Epithelial cell of esophagus (primary cell): ENCODE results near the gene NAALADL2.
"Not testable (repeated sequence)": the region's sequence is repeated elsewhere in the genome, so short reads cannot be mapped to it uniquely, and the experiment has no call there.

Experiments
- DNase-seq: peaks from one replicate; pipeline ENCODE4 v3.0.0; 2010; ENCODE audit warnings: low read depth
- H3K4me3 ChIP-seq: 2 replicates; pipeline ENCODE4 v1.5.1; 2011; ENCODE audit warnings: mild to moderate bottlenecking, low read length, control low read depth
- CTCF ChIP-seq: IDR thresholded peaks from 2 replicates; pipeline ENCODE4 v1.5.1; 2011; ENCODE audit warnings: low read depth, mild to moderate bottlenecking, low read length, control low read depth, inconsistent platforms; ENCODE audit not compliant: insufficient read depth; ENCODE audit errors: missing control alignments

NAALADL2 gene

DNA sequence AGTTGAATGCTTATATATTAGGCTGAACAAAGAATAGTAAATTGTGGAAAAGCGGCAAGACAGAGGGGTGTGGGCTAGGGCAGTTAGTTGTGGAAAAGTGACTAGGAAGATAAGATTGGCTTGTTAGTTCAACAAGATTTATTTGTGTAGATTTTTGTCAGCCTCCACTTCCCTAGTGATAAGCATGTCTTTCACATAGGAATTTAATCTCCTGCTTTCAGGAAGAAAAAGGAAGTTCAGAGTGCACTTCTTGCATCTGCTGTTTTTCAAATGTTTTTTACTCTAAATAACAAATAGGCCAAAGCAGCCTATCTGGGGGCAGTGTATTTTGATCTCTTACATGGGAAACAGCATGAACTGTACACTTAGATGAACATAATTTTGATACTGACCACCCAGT is 919.9 kb downstream of the NAALADL2 start:
- no peak for DNase-seq
- H3K4me3 ChIP-seq: no peak overlapping the region
- TF ChIP-seq CTCF: no peak

DNA sequence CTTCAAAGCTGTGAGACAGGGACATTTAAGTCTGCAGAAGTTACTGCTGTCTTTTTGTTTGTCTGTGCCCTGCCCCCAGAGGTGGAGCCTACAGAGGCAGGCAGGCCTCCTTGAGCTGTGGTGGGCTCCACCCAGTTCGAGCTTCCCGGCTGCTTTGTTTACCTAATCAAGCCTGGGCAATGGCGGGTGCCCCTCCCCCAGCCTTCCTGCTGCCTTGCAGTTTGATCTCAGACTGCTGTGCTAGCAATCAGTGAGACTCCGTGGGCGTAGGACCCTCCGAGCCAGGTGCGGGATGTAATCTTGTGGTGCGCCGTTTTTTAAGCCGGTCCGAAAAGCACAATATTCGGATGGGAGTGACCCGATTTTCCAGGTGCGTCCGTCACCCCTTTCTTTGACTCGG is 928.0 kb downstream of the NAALADL2 start:
- H3K4me3 ChIP-seq, DNase-seq: not testable (repeated sequence)

GRCh38 chr3:175792245-175792644 is 933.1 kb downstream of the NAALADL2 start:
- no peak for DNase-seq
- no peak for TF ChIP-seq CTCF

DNA sequence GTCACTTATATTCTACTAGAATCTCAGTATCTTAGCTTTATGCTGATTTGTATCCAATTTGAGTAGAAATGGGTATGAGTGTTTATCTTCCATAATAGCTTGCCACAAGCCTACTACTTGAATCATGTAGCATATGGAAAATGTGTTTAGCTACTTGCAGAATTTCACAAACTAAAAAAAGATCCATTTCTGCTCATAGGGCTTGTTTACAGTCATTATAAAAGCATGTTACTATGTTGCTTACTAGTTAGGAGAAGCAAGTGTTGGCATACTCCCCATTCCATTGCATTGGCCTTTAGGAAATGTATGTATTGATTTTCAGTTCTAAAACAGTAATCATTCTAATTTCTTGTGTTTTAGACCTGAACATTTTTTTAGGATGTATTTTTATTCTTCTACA is 939.2 kb downstream of the NAALADL2 start:
- H3K4me3 ChIP-seq: no peak overlapping the region
- no peak for DNase-seq
- TF ChIP-seq CTCF: no peak

More at GRCh38 chr3:175792245-175792644, 933.1 kb downstream of the NAALADL2 start:
- no peak overlapping the region for H3K4me3 ChIP-seq

GRCh38 chr3:175805825-175806224 is 946.7 kb downstream of the NAALADL2 start:
- no peak overlapping the region for H3K4me3 ChIP-seq
- DNase-seq: no peak
- no peak for TF ChIP-seq CTCF

GRCh38 chr3:175807175-175807574 is 948.0 kb downstream of the NAALADL2 start:
- TF ChIP-seq CTCF: no peak
- no peak for DNase-seq
- no peak overlapping the region for H3K4me3 ChIP-seq

DNA sequence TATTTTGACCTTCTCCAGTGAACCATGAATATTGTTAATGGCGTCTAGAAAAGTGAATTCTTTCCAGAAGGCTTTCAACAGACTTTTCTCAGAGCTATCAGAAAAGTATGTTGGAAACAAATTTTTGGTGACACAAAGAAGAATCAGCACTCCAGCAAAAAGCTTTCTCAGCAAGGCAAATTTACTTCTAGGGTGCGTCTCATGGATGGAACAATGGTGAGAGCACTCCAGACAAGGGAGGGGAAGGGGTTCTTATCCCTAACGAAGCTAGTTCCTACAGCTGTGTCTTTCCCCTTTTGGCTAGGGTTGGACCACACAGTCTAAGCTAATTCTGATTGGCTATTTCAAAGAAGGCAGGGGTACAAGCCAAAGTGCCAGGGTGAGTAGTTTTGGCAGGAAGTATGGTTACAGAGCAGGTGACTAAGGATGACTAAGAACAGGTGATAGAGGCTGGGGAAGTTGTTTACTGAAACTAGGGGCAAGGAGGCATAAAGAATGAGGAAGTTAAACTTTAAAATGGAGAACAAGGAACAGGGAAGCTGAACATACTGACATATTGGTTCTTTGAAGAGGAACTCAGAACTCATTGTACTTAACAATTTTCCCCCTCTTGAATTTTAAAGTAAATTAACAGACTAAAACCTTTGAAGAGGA is 959.8 kb downstream of the NAALADL2 start:
- TF ChIP-seq CTCF: no peak
- H3K4me3 ChIP-seq: no peak overlapping the region
- peak; percentile 43 for DNase-seq

GRCh38 chr3:175822766-175823491 is 963.8 kb downstream of the NAALADL2 start:
- not testable (repeated sequence) for H3K4me3 ChIP-seq, DNase-seq

DNA sequence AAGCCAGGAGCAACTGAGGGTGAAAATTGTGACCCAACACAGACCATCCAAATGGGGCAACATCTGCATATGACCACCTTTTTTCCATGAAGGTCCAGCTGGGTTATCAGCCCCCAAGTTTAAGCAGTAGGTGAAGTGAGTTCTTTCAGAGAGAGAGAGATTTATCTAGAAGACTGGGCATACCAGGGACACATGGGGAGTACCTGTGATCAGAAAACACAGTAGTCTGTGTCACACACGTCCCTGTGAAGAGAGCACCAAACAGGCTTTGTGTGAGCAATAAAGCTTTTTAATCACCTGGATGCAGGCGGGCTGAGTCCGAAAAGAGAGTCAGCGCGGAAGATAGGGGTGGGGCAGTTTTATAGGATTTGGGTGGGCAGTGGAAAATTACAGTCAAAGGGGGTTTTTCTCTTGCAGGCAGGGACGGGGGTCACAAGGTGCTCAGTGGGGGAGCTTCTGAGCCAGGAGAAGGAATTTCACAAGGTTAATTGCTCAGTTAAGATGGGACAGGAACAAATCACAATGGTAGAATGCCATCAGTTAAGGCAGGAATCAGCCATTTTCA is 966.0 kb downstream of the NAALADL2 start:
- DNase-seq, H3K4me3 ChIP-seq: not testable (repeated sequence)
